Upper lobe of right lung (tissue), 1 donor: ENCODE measurements around the gene NUDT1. TPM values are rescaled to one million over a fixed set of nuclear protein-coding genes. Genes with fewer than 3 reads are reported as not detected.

ENCODE experiments used
- ATAC-seq: fragments of 200-7000 bp; cut with Tn5 transposase; one replicate; pipeline ENCODE4 v1.9.1; 2020; ENCODE audit warnings: mild to moderate bottlenecking, moderate library complexity
- DNase-seq: peaks from one replicate; pipeline ENCODE4 v3.0.0-alpha.2; 2020
- H3K27ac ChIP-seq: fragments of 200-600 bp; one replicate; pipeline ENCODE4 v1.8.0; 2022
- H3K27me3 ChIP-seq: fragments of 200-600 bp; one replicate; pipeline ENCODE4 v1.8.0; 2022; ENCODE audit warnings: mild to moderate bottlenecking
- H3K36me3 ChIP-seq: fragments of 200-600 bp; one replicate; pipeline ENCODE4 v1.8.0; 2022
- H3K4me1 ChIP-seq: fragments of 200-600 bp; one replicate; pipeline ENCODE4 v1.8.0; 2022
- H3K4me3 ChIP-seq: fragments of 200-600 bp; one replicate; pipeline ENCODE4 v1.8.0; 2022; ENCODE audit warnings: mild to moderate bottlenecking
- H3K9me3 ChIP-seq: fragments of 200-600 bp; one replicate; pipeline ENCODE4 v1.8.0; 2022
- CTCF ChIP-seq: fragments of 200-600 bp; IDR thresholded peaks from one replicate; pipeline ENCODE4 v1.8.0; 2022; ENCODE audit warnings: antibody characterized with exemption
- intact Hi-C: fragments of 100-400 bp; cut with DNase I; formaldehyde crosslinking; loops from one replicate; pipeline ENCODE4 v1.11.0; 2022
- total RNA-seq: library from RNA; stranded (reverse); fragmentation: NEBNext Ultra II Directional; extraction: Animal tissue kit (Norgen Biotek cat#: 25700); gene quantifications from one replicate; pipeline ENCODE4 v1.2.1, GENCODE V29; 2021
- donor health status: DM: no; HTN: yes; CAD: no; lungs with severe emphysema.

Gene NUDT1
- total RNA-seq, 1 donor from 2014 or later: 13.2 TPM

GRCh38 chr7:2271273-2272026, 29.4 kb downstream of the NUDT1 start:
- no peaks in the 10 kb centered on the region for H3K9me3 ChIP-seq
- no peak for ATAC-seq
- no peak for DNase-seq
- H3K36me3 ChIP-seq: peaks cover 49% of the 10 kb centered on the region
- H3K4me3 ChIP-seq: no peak overlapping the region
- no peaks in the 10 kb centered on the region for H3K4me1 ChIP-seq
- H3K27me3 ChIP-seq: no peaks in the 10 kb centered on the region
- intact Hi-C loops: no loop called here
- no peak for TF ChIP-seq CTCF
- no peak overlapping the region for H3K27ac ChIP-seq

GRCh38 chr7:2272031-2272430, 30.0 kb downstream of the NUDT1 start:
- Histone ChIP-seq H3K4me3 (no peak overlapping the region), H3K36me3 (peaks cover 55% of the 10 kb centered on the region), H3K9me3 (no peaks in the 10 kb centered on the region), H3K27me3 (no peaks in the 10 kb centered on the region), H3K4me1 (no peaks in the 10 kb centered on the region), H3K27ac (no peak overlapping the region)
- no peak for TF ChIP-seq CTCF
- no peak for DNase-seq
- intact Hi-C loops: no loop called here
- no peak for ATAC-seq

GRCh38 chr7:2273866-2274265, 31.8 kb downstream of the NUDT1 start:
- H3K9me3 ChIP-seq: no peaks in the 10 kb centered on the region
- DNase-seq: no peak
- peaks cover 55% of the 10 kb centered on the region for H3K36me3 ChIP-seq
- intact Hi-C loops: no loop called here
- H3K4me3 ChIP-seq: no peak overlapping the region
- H3K4me1 ChIP-seq: no peaks in the 10 kb centered on the region
- H3K27ac ChIP-seq: no peak overlapping the region
- no peak for ATAC-seq
- no peak for TF ChIP-seq CTCF
- no peaks in the 10 kb centered on the region for H3K27me3 ChIP-seq

GRCh38 chr7:2274666-2275065, 32.6 kb downstream of the NUDT1 start:
- Histone ChIP-seq H3K9me3 (no peaks in the 10 kb centered on the region), H3K27me3 (no peaks in the 10 kb centered on the region), H3K36me3 (peaks cover 55% of the 10 kb centered on the region), H3K4me3 (no peak overlapping the region), H3K27ac (no peak overlapping the region), H3K4me1 (no peaks in the 10 kb centered on the region)
- DNase-seq (no peak), ATAC-seq (peak; percentile 19)
- no peak for TF ChIP-seq CTCF
- intact Hi-C loops: no loop called here

GRCh38 chr7:2275101-2275500, 33.1 kb downstream of the NUDT1 start:
- no peaks in the 10 kb centered on the region for H3K27me3 ChIP-seq
- DNase-seq (no peak), ATAC-seq (no peak)
- no peak overlapping the region for H3K4me3 ChIP-seq
- no peak overlapping the region for H3K27ac ChIP-seq
- H3K4me1 ChIP-seq: no peaks in the 10 kb centered on the region
- no peaks in the 10 kb centered on the region for H3K9me3 ChIP-seq
- intact Hi-C loops: no loop called here
- no peak for TF ChIP-seq CTCF
- H3K36me3 ChIP-seq: peaks cover 55% of the 10 kb centered on the region

- no peaks in the 10 kb centered on the region for H3K27me3 ChIP-seq
- no peaks in the 10 kb centered on the region for H3K4me1 ChIP-seq
- peaks cover 48% of the 10 kb centered on the region for H3K36me3 ChIP-seq
- no peak overlapping the region for H3K27ac ChIP-seq
- TF ChIP-seq CTCF: no peak
- intact Hi-C loops: no loop called here
- ATAC-seq (no peak), DNase-seq (no peak)
- no peak overlapping the region for H3K4me3 ChIP-seq
- H3K9me3 ChIP-seq: no peaks in the 10 kb centered on the region
Measured at GRCh38 chr7:2276107-2276506, 34.1 kb downstream of the NUDT1 start.
